ENCODE measurements around the gene CTSF.

CTSF gene

GRCh38 chr11:66529655-66530054 lies 38.8 kb downstream of the CTSF start:
- no peak for DNase-seq
- TF ChIP-seq CTCF (IDR thresholded peaks at IDR 0.05): no peak
- H3K4me1 Mint-ChIP-seq: peaks cover 5% of the 10 kb centered on the region
- H3K27me3 Mint-ChIP-seq (ENCODE audit: low read depth, poor library complexity): peaks cover 7% of the 10 kb centered on the region
- H3K4me3 Mint-ChIP-seq: no peak overlapping the region
- H3K36me3 Mint-ChIP-seq (ENCODE audit: low read depth): peaks cover 28% of the 10 kb centered on the region
- no peaks in the 10 kb centered on the region for H3K9me3 Mint-ChIP-seq
- no peak overlapping the region for H3K27ac Mint-ChIP-seq

- TF ChIP-seq CTCF (IDR thresholded peaks at IDR 0.05): no peak
- Mint-ChIP-seq H3K27ac (no peak overlapping the region), H3K4me1 (peaks cover 5% of the 10 kb centered on the region)
These were observed 39.3 kb downstream of the CTSF start for GRCh38 chr11:66529069-66529468.

GRCh38 chr11:66524304-66525040 lies 43.9 kb downstream of the CTSF start:
- Mint-ChIP-seq H3K4me3 (no peak overlapping the region), H3K9me3 (no peaks in the 10 kb centered on the region), H3K27ac (no peak overlapping the region), H3K4me1 (peaks cover 5% of the 10 kb centered on the region), H3K27me3 (ENCODE audit: low read depth, poor library complexity) (no peaks in the 10 kb centered on the region), H3K36me3 (ENCODE audit: low read depth) (peaks cover 53% of the 10 kb centered on the region)
- DNase-seq: no peak
- no peak for TF ChIP-seq CTCF (IDR thresholded peaks at IDR 0.05)

More at GRCh38 chr11:66529069-66529468, 39.3 kb downstream of the CTSF start:
- no peak overlapping the region for H3K4me3 Mint-ChIP-seq
- peaks cover 7% of the 10 kb centered on the region for H3K27me3 Mint-ChIP-seq (ENCODE audit: low read depth, poor library complexity)
- no peak for DNase-seq
- peaks cover 27% of the 10 kb centered on the region for H3K36me3 Mint-ChIP-seq (ENCODE audit: low read depth)
- no peaks in the 10 kb centered on the region for H3K9me3 Mint-ChIP-seq

DNA sequence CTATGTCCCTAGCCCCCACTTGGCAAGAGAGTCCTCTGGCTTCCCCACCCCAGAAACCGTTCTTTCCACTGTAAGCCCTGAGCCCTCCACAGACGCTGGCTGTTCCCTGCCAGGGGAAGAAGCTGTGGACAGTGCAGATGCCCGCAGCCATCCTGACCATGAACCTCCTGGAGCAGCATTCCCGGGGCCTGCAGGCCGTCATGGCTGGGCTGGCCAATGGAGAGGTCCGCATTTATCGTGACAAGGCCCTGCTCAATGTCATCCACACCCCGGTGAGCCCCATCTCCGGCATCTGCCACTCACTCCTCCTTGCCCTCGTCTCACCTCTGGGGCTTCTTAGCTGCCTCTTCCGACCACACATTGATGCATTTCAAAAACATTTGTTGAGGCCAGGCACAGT lies 44.8 kb downstream of the CTSF start:
- H3K36me3 Mint-ChIP-seq (ENCODE audit: low read depth): peaks cover 57% of the 10 kb centered on the region
- DNase-seq: no peak
- no peaks in the 10 kb centered on the region for H3K9me3 Mint-ChIP-seq
- TF ChIP-seq CTCF (IDR thresholded peaks at IDR 0.05): no peak
- H3K27me3 Mint-ChIP-seq (ENCODE audit: low read depth, poor library complexity): no peaks in the 10 kb centered on the region
- H3K4me3 Mint-ChIP-seq: no peak overlapping the region
- H3K4me1 Mint-ChIP-seq: peaks cover 5% of the 10 kb centered on the region
- no peak overlapping the region for H3K27ac Mint-ChIP-seq

All from nephron progenitor cell (in vitro differentiated cells).